Measurements from ENCODE around the gene KRT72. TPM values are rescaled to one million over a fixed set of nuclear protein-coding genes. Genes with fewer than 3 reads are reported as not detected.

Gene KRT72
- total RNA-seq, 1 experiment from 2014 or later, result not detected

DNA sequence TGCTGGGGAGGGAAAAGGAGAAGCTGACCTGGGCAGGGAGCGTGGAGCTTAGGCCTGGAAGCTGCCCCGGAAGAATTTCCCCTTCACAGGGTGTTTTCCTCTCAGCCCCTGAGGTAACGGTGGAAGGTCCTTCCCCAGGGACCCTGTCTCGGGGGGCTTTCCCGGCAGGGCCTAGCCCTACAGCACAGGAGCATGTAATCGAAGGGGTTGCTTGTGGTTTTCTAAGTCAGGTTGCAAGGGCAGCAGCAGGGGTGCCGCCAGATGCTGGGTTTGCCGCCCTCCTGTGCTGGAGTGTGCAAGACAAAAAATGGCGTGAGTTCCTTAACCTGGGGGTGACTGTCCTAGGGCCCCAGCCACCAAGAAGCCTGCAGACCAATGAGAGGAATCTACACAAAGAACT, 26.0 kb downstream of the KRT72 start:
- Histone ChIP-seq H2BK120ac (ENCODE audit: low read depth, low read length, poor library complexity, severe bottlenecking) (no peak overlapping the region), H4K91ac (ENCODE audit: insufficient read length, low read depth, low read length) (no peak overlapping the region), H2AFZ (ENCODE audit: low read length) (no peak overlapping the region), H2BK5ac (ENCODE audit: insufficient read length, low read length) (no peak overlapping the region), H3K14ac (ENCODE audit: insufficient read depth, low read length) (no peak overlapping the region), H3K18ac (ENCODE audit: insufficient read length, low read depth, low read length) (no peak overlapping the region), H3K23ac (ENCODE audit: insufficient read length, low read depth, low read length) (no peak overlapping the region), H3T11ph (ENCODE audit: low read length) (no peak overlapping the region), H4K5ac (ENCODE audit: insufficient read length, low read depth, low read length) (no peak overlapping the region), H3K4me1 (ENCODE audit: insufficient read depth, low read length) (no peaks in the 10 kb centered on the region), H2BK20ac (ENCODE audit: low read depth, low read length, poor library complexity, severe bottlenecking) (no peak overlapping the region), H3K9me3 (ENCODE audit: control insufficient read depth, low read depth, low read length) (no peaks in the 10 kb centered on the region), H3K56ac (ENCODE audit: insufficient read length, low read depth, low read length) (no peak overlapping the region), H4K8ac (replicated peaks; ENCODE audit: insufficient read length, low read depth, low read length) (no peak overlapping the region), H3K79me1 (ENCODE audit: insufficient read depth, low read depth, low read length, poor library complexity, severe bottlenecking) (no peaks in the 10 kb centered on the region), H3K4me2 (ENCODE audit: insufficient read depth, insufficient read length, low read length) (no peak overlapping the region), H3K27ac (ENCODE audit: insufficient read length, low read depth, low read length) (no peak overlapping the region), H3K4ac (ENCODE audit: low read depth, low read length) (no peak overlapping the region), H2BK15ac (ENCODE audit: low read depth, low read length) (no peak overlapping the region), H3K23me2 (ENCODE audit: insufficient read length, low read depth, low read length, poor library complexity, severe bottlenecking) (no peaks in the 10 kb centered on the region), H2AK5ac (ENCODE audit: insufficient read length, low read length) (no peak overlapping the region), H4K20me1 (ENCODE audit: control insufficient read depth, insufficient read depth, insufficient read length) (no peaks in the 10 kb centered on the region), H2BK12ac (ENCODE audit: insufficient read length, low read depth, low read length) (no peak overlapping the region), H3K27me3 (ENCODE audit: insufficient read depth, low read length) (no peaks in the 10 kb centered on the region), H3K79me2 (ENCODE audit: insufficient read depth, low read length) (no peaks in the 10 kb centered on the region), H3K9ac (ENCODE audit: extremely low read depth, insufficient read length, low read length) (no peak overlapping the region)
- H3K27ac Mint-ChIP-seq, result no peak overlapping the region
- H3K9me3 Mint-ChIP-seq, result no peaks in the 10 kb centered on the region
- H3K36me3 Mint-ChIP-seq (ENCODE audit: insufficient read depth in 1 of 3, low read depth in 3 of 3), result no peaks in the 10 kb centered on the region
- peaks cover 11% of the 10 kb centered on the region for H3K27me3 Mint-ChIP-seq (ENCODE audit: low read depth)
- no peak for DNase-seq
- no CpG with 5 or more reads among the region's 9 CpGs for WGBS (ENCODE audit: extremely low coverage, insufficient read length, low lambda C conversion rate)
- H3K4me1 Mint-ChIP-seq, result peaks cover 0 to 5% of the 10 kb centered on the region in 2 experiments; a peak in 2 of 4 replicates
- no peak overlapping the region for H3K4me3 Mint-ChIP-seq
- TF ChIP-seq, protein P1, sequence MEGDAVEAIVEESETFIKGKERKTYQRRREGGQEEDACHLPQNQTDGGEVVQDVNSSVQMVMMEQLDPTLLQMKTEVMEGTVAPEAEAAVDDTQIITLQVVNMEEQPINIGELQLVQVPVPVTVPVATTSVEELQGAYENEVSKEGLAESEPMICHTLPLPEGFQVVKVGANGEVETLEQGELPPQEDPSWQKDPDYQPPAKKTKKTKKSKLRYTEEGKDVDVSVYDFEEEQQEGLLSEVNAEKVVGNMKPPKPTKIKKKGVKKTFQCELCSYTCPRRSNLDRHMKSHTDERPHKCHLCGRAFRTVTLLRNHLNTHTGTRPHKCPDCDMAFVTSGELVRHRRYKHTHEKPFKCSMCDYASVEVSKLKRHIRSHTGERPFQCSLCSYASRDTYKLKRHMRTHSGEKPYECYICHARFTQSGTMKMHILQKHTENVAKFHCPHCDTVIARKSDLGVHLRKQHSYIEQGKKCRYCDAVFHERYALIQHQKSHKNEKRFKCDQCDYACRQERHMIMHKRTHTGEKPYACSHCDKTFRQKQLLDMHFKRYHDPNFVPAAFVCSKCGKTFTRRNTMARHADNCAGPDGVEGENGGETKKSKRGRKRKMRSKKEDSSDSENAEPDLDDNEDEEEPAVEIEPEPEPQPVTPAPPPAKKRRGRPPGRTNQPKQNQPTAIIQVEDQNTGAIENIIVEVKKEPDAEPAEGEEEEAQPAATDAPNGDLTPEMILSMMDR (conservative IDR thresholded peaks at IDR 0.05), result no peak

Data from H9 (cell line).